HepG2 (cell line): ENCODE measurements around the gene USP12. TPM values are rescaled to one million over a fixed set of nuclear protein-coding genes. Genes with fewer than 3 reads are reported as not detected.

Experiments
- ATAC-seq: fragments of 200-7000 bp; cut with Tn5 transposase; 3 replicates; pipeline ENCODE4 v1.9.1; 2020; ENCODE audit warnings: mild to moderate bottlenecking, moderate library complexity
- BruUV-seq: library from RNA; stranded (reverse); fragments of 400-500 nt; replicated peaks from 2 replicates; lab custom pipeline; 2021; lab: Mats Ljungman, UMichigan
- CTCF ChIA-PET: fragments of 300-600 bp; formaldehyde crosslinking; extraction: SDS; loops from one replicate; lab custom pipeline; 2021; ENCODE audit warnings: low total read pairs, inconsistent platforms, low intra/inter-chr PET ratio; lab: Yijun Ruan, JAX
- POLR2A ChIA-PET: fragments of 350-600 bp; sonication (Branson Sonifier 250); formaldehyde crosslinking; loops from one replicate; lab custom pipeline; 2020; ENCODE audit warnings: antibody characterized with exemption, inconsistent platforms; lab: Yijun Ruan, JAX
- DNase-seq: peaks from one replicate; pipeline ENCODE4 v3.0.0-alpha.2; 2015; ENCODE audit warnings: low spot score
- FAIRE-seq: peaks from 3 replicates; lab custom pipeline; 2011; peaks lifted over from hg19 to GRCh38; lab: Jason Lieb, UNC
- H2AFZ ChIP-seq: one replicate; pipeline ENCODE4 v1.6.1; 2011; ENCODE audit warnings: low read length, inconsistent platforms
- H3K27ac ChIP-seq: fragments of 300-600 bp; 3 replicates; pipeline ENCODE4 v1.8.0; 2011; ENCODE audit warnings: mixed run types, mild to moderate bottlenecking, mixed read lengths, low read length, inconsistent platforms; ENCODE audit not compliant: insufficient read depth; ENCODE audit errors: extremely low read length
- H3K27me3 ChIP-seq, 2 experiments: fragments of 200-600 bp in 1 of 2; 2 replicates in 1 of 2; 3 replicates in 1 of 2; pipeline versions ENCODE4 v1.6.0 to v1.8.0; 2011; ENCODE audit warnings: low read length in 2 of 2, mild to moderate bottlenecking in 2 of 2, moderate library complexity in 2 of 2, inconsistent platforms in 1 of 2; ENCODE audit not compliant: insufficient read depth in 2 of 2, control insufficient read depth in 1 of 2
- H3K36me3 ChIP-seq, 2 experiments: fragments of 200-600 bp in 1 of 2; replicated peaks in 1 of 2; 2 replicates in 1 of 2; 3 replicates in 1 of 2; pipeline versions ENCODE4 v1.5.1 to v1.8.0; 2011; ENCODE audit warnings: low read length in 2 of 2, inconsistent platforms in 1 of 2; ENCODE audit not compliant: insufficient read depth in 2 of 2, control insufficient read depth in 1 of 2
- H3K4me1 ChIP-seq: 2 replicates; pipeline ENCODE4 v1.5.1; 2012; ENCODE audit warnings: low read length, inconsistent platforms; ENCODE audit not compliant: insufficient read depth
- H3K4me2 ChIP-seq: 2 replicates; pipeline ENCODE4 v1.6.0; 2011; ENCODE audit warnings: low read depth, low read length, inconsistent platforms
- H3K4me3 ChIP-seq, 3 experiments: fragments of 200-600 bp in 1 of 3; sonication (generic), shearing (Covaris generic) in 1 of 3; replicated peaks in 1 of 3; 2 replicates each; pipeline ENCODE4 v1.5.1; 2011 to 2016; ENCODE audit warnings: low read length in 3 of 3, inconsistent platforms in 2 of 3, low read depth in 2 of 3, mild to moderate bottlenecking in 2 of 3, control low read depth in 1 of 3, mixed read lengths in 1 of 3; ENCODE audit not compliant: insufficient read depth in 1 of 3
- H3K79me2 ChIP-seq: one replicate; pipeline ENCODE4 v1.6.1; 2011; ENCODE audit warnings: low read length, inconsistent platforms; ENCODE audit not compliant: insufficient read depth
- H3K9ac ChIP-seq: 2 replicates; pipeline ENCODE4 v1.6.0; 2011; ENCODE audit warnings: mild to moderate bottlenecking, low read depth, low read length, inconsistent platforms; ENCODE audit not compliant: insufficient read depth
- H3K9me3 ChIP-seq: 2 replicates; pipeline ENCODE4 v1.5.1; 2012; ENCODE audit warnings: mild to moderate bottlenecking, low read length
- H4K20me1 ChIP-seq: 2 replicates; pipeline ENCODE4 v1.6.0; 2011; ENCODE audit warnings: inconsistent platforms, mild to moderate bottlenecking, low read length, moderate library complexity; ENCODE audit not compliant: insufficient read depth
- BHLHE40 ChIP-seq: IDR thresholded peaks from 2 replicates; pipeline ENCODE4 v1.6.1; 2011; ENCODE audit warnings: low read length, improper control_type of control experiment
- CCDC6 ChIP-seq: sonication (generic); formaldehyde crosslinking; IDR thresholded peaks from 2 replicates; pipeline ENCODE4 v1.8.1; 2022; ENCODE audit warnings: mild to moderate bottlenecking, missing genetic modification reagents, moderate library complexity
- JDP2 ChIP-seq: sonication (generic); formaldehyde crosslinking; IDR thresholded peaks from 2 replicates; pipeline ENCODE4 v1.8.1; 2022; ENCODE audit warnings: missing genetic modification reagents, borderline replicate concordance
- KMT2A ChIP-seq: sonication (generic); formaldehyde crosslinking; IDR thresholded peaks from 2 replicates; pipeline ENCODE4 v1.4.0; 2020; ENCODE audit warnings: missing genetic modification reagents
- MTA3 ChIP-seq: sonication (generic); formaldehyde crosslinking; IDR thresholded peaks from 2 replicates; pipeline ENCODE4 v1.4.0; 2020; ENCODE audit warnings: missing genetic modification reagents
- REXO4 ChIP-seq: sonication (generic); formaldehyde crosslinking; IDR thresholded peaks from 2 replicates; pipeline ENCODE4 v1.8.0; 2022; ENCODE audit warnings: missing genetic modification reagents, mild to moderate bottlenecking, borderline replicate concordance
- SETDB1 ChIP-seq: sonication (generic); formaldehyde crosslinking; IDR thresholded peaks from 2 replicates; pipeline ENCODE4 v1.5.1; 2020; ENCODE audit warnings: missing genetic modification reagents, mild to moderate bottlenecking, borderline replicate concordance
- TBX2 ChIP-seq: sonication (generic); formaldehyde crosslinking; IDR thresholded peaks from 2 replicates; pipeline ENCODE4 v1.5.0; 2020; ENCODE audit warnings: missing genetic modification reagents, mild to moderate bottlenecking, borderline replicate concordance
- THAP11 ChIP-seq: IDR thresholded peaks from 2 replicates; pipeline ENCODE4 v1.6.1; 2016; ENCODE audit warnings: missing biosample characterization, missing genetic modification reagents
- U2AF1 ChIP-seq: fragments of 200-400 bp; formaldehyde crosslinking; optimal IDR thresholded peaks from 2 replicates; pipeline ENCODE3; 2017; ENCODE audit warnings: mild to moderate bottlenecking, low read depth, low read length
- ZNF333 ChIP-seq: sonication (generic); formaldehyde crosslinking; IDR thresholded peaks from 2 replicates; pipeline ENCODE4 v1.4.0; 2020; ENCODE audit warnings: mild to moderate bottlenecking, missing genetic modification reagents, borderline replicate concordance
- ZNF512B ChIP-seq: sonication (generic); formaldehyde crosslinking; IDR thresholded peaks from 2 replicates; pipeline ENCODE4 v1.5.1; 2020; ENCODE audit warnings: missing genetic modification reagents, mild to moderate bottlenecking, borderline replicate concordance
- ZNF720 ChIP-seq: sonication (generic); formaldehyde crosslinking; IDR thresholded peaks from 2 replicates; pipeline ENCODE4 v1.4.0; 2020; ENCODE audit warnings: missing genetic modification reagents
- ZNF768 ChIP-seq: sonication (generic); formaldehyde crosslinking; IDR thresholded peaks from 2 replicates; pipeline ENCODE4 v1.4.0; 2020; ENCODE audit warnings: missing genetic modification reagents
- WGBS: methylation state at CpG from one replicate; pipeline ENCODE4 v1.1.6; 2017; ENCODE audit warnings: low lambda C conversion rate; 5-methylcytosine and 5-hydroxymethylcytosine counted together
- in situ Hi-C: cut with HindIII; loops from 2 replicates; pipeline ENCODE4 v1.10.0; 2017; ENCODE audit warnings: low pct_unique_long_range_greater_than_20kb; ENCODE audit not compliant: extremely low pct_ligation_motif_present
- intact Hi-C: fragments of 100-400 bp; cut with micrococcal nuclease; formaldehyde crosslinking; loops from one replicate; pipeline ENCODE4 v1.10.0; 2022; ENCODE audit not compliant: unreplicated experiment
- polyA plus RNA-seq, 8 experiments: library from polyadenylated mRNA; depleted of rRNA in 3 of 8; stranded (reverse) in 7 of 8; unstranded in 1 of 8; fragments of >200 nt; fragmentation: Illumina TruSeq in 4 of 8; extraction: Trizol in 4 of 8; gene quantifications; 2 replicates each; pipeline versions ENCODE4 v1.2.1 to v1.2.3, GENCODE V29; 2011 to 2016; ENCODE audit warnings: low read depth in 4 of 8, missing spikeins in 1 of 8, mixed read lengths in 1 of 8; ENCODE audit not compliant: insufficient read depth in 1 of 8
- total RNA-seq, 5 experiments: library from RNA; depleted of rRNA; stranded (reverse); fragments of >200 nt; fragmentation: Illumina TruSeq; extraction: Trizol; gene quantifications; 2 replicates each; pipeline ENCODE4 v1.2.3, GENCODE V29; 2016; ENCODE audit warnings: low read depth in 1 of 5

The USP12 gene
- total and polyA plus RNA-seq, 2 of the 13 experiments (the other 11 are each of a cell fraction or from before 2014, with no cell fraction given): 9.8 to 19.5 TPM

DNA sequence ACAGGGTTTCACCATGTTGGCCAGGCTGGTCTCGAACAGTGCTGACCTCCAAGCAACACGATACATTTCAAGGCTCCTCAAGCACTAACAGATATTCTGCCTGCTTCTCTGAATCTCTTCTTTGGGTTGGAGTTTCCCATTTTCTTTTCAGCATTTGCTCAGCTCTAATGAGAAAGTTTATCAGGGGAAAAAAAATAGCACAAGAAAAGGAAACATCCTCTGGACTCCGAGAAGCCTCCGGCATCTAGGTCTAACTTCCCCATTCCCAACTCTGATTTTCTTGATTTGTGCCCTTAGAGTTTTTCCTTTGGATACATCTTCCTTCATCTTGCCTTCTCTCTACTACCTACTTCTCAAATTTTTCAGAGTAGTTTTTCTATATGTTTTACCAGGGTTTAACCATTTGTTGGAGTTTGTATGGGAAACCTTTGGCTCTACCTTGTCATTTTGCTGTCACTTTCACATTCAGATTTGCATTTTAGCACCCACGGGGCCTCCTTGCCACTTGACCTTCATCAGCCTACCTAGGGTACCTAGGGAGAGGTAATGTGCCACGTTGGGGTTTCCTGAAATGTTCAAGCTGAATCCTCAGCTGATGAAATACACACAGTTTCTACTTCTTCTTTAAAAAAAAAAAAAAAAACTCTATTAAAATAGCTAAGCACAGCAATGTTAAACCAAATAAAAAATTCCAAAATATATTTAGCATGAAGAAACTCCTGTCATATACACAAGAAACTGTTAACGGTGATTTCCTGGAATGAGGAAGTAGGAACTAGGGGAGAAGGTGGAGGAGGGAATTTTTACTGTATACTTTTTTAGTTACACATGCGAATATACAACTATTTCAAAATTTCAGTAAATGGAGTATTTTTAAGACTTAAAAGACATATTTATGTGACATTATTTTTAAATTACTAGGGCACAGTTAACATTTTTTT is 5.1 kb upstream of the USP12 start:
- ATAC-seq (no peak), FAIRE-seq (no peak), DNase-seq (no peak)
- Histone ChIP-seq H3K4me2 (no peak overlapping the region), H3K9me3 (no peaks in the 10 kb centered on the region), H3K27ac (no peak overlapping the region), H3K27me3 (0 out of 5 replicates have a peak, but pooled peaks cover 0 to 3% of the 10 kb centered on the region in 2 experiments), H3K9ac (no peak overlapping the region), H3K36me3 (no peaks in the 10 kb centered on the region), H3K4me3 (no peak overlapping the region), H3K4me1 (0 out of 2 replicates have a peak, but pooled peaks cover 8% of the 10 kb centered on the region), H3K79me2 (no peaks in the 10 kb centered on the region), H4K20me1 (no peaks in the 10 kb centered on the region), H2AFZ (no peak overlapping the region)
- TF ChIP-seq ZNF333 (CRISPR knock-in tag): no peak
- no peak for TF ChIP-seq BHLHE40
- no peak for TF ChIP-seq U2AF1
- no peak for TF ChIP-seq ZNF720 (CRISPR knock-in tag)
- TF ChIP-seq CCDC6 (CRISPR knock-in tag): no peak
- no peak for TF ChIP-seq ZNF512B (CRISPR knock-in tag)
- TF ChIP-seq MTA3: no peak
- no peak for TF ChIP-seq JDP2 (CRISPR knock-in tag)
- TF ChIP-seq REXO4 (CRISPR knock-in tag): no peak
- no peak for TF ChIP-seq ZNF768 (CRISPR knock-in tag)
- no peak for TF ChIP-seq TBX2
- no peak for TF ChIP-seq THAP11 (CRISPR knock-in tag)
- no peak for TF ChIP-seq SETDB1 (CRISPR knock-in tag)
- no peak for TF ChIP-seq KMT2A (CRISPR knock-in tag)
- CTCF ChIA-PET: no interaction called here
- in situ Hi-C loops: loop anchor here (10.0 kb wide), 1 partner anchor 182 kb away; no protein-coding TSS in a partner anchor
- 41% methylated on average over 8 of the region's 8 CpGs for WGBS
- BruUV-seq: no TSS peak
- POLR2A ChIA-PET: no interaction called here
- intact Hi-C loops: loop anchor here (5.0 kb wide), 1 partner anchor 181 kb away; no protein-coding TSS in a partner anchor
